A549 (cell line): ENCODE data around the gene AQP4. TPM values are rescaled to one million over a fixed set of nuclear protein-coding genes. Genes with fewer than 3 reads are reported as not detected.

Source experiments
- ATAC-seq, 2 experiments: fragments of 200-7000 bp in 1 of 2; fragments of >200 bp in 1 of 2; cut with Nextera tagmentation in 1 of 2; cut with Tn5 transposase in 1 of 2; 3 replicates each; pipeline versions ENCODE4 v1.8.0 to v1.9.1; 2018 to 2020; ENCODE audit warnings: mild to moderate bottlenecking in 1 of 2, moderate library complexity in 1 of 2
- CTCF ChIA-PET: fragments of 300-600 bp; sonication (Branson Sonifier 250); formaldehyde crosslinking; extraction: SDS; loops from one replicate; lab custom pipeline; 2021; ENCODE audit warnings: antibody characterized with exemption, inconsistent platforms; lab: Yijun Ruan, JAX
- POLR2A ChIA-PET: fragments of 350-600 bp; formaldehyde crosslinking; extraction: SDS; loops from one replicate; lab custom pipeline; 2021; ENCODE audit warnings: antibody characterized with exemption, inconsistent platforms; lab: Yijun Ruan, JAX
- DNase-seq, 2 experiments: peaks; one replicate each; pipeline versions ENCODE4 v3.0.0 to v3.0.0-alpha.2; 2011 to 2016; ENCODE audit warnings: low read depth in 1 of 2, low spot score in 1 of 2
- FAIRE-seq: peaks from 2 replicates; lab custom pipeline; 2011; peaks lifted over from hg19 to GRCh38; lab: Jason Lieb, UNC
- H3K27ac ChIP-seq, 2 experiments: fragments of >200 bp; sonication (Bioruptor Twin); formaldehyde crosslinking; 3 replicates each; pipeline ENCODE4 v1.5.1; 2016 to 2017
- H3K4me1 ChIP-seq: fragments of >200 bp; sonication (Bioruptor Twin); formaldehyde crosslinking; 3 replicates; pipeline ENCODE4 v1.6.1; 2016
- H3K4me2 ChIP-seq: fragments of >200 bp; sonication (Bioruptor Twin); formaldehyde crosslinking; 3 replicates; pipeline ENCODE4 v1.6.1; 2016
- H3K4me3 ChIP-seq: fragments of >200 bp; sonication (Bioruptor Twin); formaldehyde crosslinking; 3 replicates; pipeline ENCODE4 v1.5.1; 2016
- H3K9me3 ChIP-seq: fragments of >200 bp; sonication (Bioruptor Twin); formaldehyde crosslinking; 3 replicates; pipeline ENCODE4 v1.6.1; 2016
- ATOH8 ChIP-seq: fragments of 250-450 bp; sonication (Bioruptor Pico); IDR thresholded peaks from 2 replicates; pipeline ENCODE4 v1.5.0; 2020; ENCODE audit warnings: low read depth, mild to moderate bottlenecking, moderate library complexity
- BHLHE40 ChIP-seq: IDR thresholded peaks from 2 replicates; pipeline ENCODE4 v1.6.1; 2012; ENCODE audit warnings: low read depth, low read length, inconsistent platforms
- CBX2 ChIP-seq: fragments of 200-600 bp; sonication (generic); IDR thresholded peaks from 2 replicates; pipeline ENCODE4 v1.6.1; 2016; ENCODE audit warnings: low read depth, mild to moderate bottlenecking, borderline replicate concordance
- CEBPB ChIP-seq, 2 experiments: fragments of >200 bp in 1 of 2; sonication (Bioruptor Twin) in 1 of 2; formaldehyde crosslinking in 1 of 2; IDR thresholded peaks; 2 replicates each; pipeline ENCODE4 v1.6.1; 2012 to 2016
- CHD4 ChIP-seq: fragments of 200-600 bp; sonication (generic); IDR thresholded peaks from 2 replicates; pipeline ENCODE4 v1.6.1; 2016; ENCODE audit warnings: antibody characterized with exemption, mild to moderate bottlenecking, borderline replicate concordance
- CTCF ChIP-seq: fragments of >200 bp; sonication (Bioruptor Twin); formaldehyde crosslinking; IDR thresholded peaks from 3 replicates; pipeline ENCODE4 v1.5.1; 2016
- E2F6 ChIP-seq: IDR thresholded peaks from 2 replicates; pipeline ENCODE4 v1.6.1; 2012; ENCODE audit warnings: low read depth, borderline replicate concordance
- HDAC2 ChIP-seq: fragments of 200-600 bp; sonication (generic); IDR thresholded peaks from 2 replicates; pipeline ENCODE4 v1.6.1; 2016
- HOXA7 ChIP-seq: fragments of 250-450 bp; sonication (Bioruptor Pico); IDR thresholded peaks from 2 replicates; pipeline ENCODE4 v1.5.0; 2020; ENCODE audit warnings: mild to moderate bottlenecking, moderate library complexity
- HOXB5 ChIP-seq: fragments of 250-450 bp; sonication (Bioruptor Pico); IDR thresholded peaks from 2 replicates; pipeline ENCODE4 v1.5.0; 2020; ENCODE audit warnings: mild to moderate bottlenecking, moderate library complexity
- JUN ChIP-seq, 2 experiments: fragments of >200 bp; sonication (Bioruptor Twin); formaldehyde crosslinking; IDR thresholded peaks; 2 replicates in 1 of 2; 3 replicates in 1 of 2; pipeline ENCODE4 v1.6.1; 2016 to 2017
- KDM1A ChIP-seq: fragments of 200-600 bp; sonication (generic); IDR thresholded peaks from 2 replicates; pipeline ENCODE4 v1.6.1; 2016; ENCODE audit warnings: low read depth, mild to moderate bottlenecking
- KDM5A ChIP-seq: fragments of 200-600 bp; sonication (generic); IDR thresholded peaks from 2 replicates; pipeline ENCODE4 v1.6.1; 2016; ENCODE audit warnings: antibody characterized with exemption, mild to moderate bottlenecking
- NFE2L2 ChIP-seq: fragments of 150-350 bp; conservative IDR thresholded peaks from 2 replicates; pipeline ENCODE4 v1.6.1; 2014; ENCODE audit warnings: low read length
- NR3C1 ChIP-seq: fragments of >200 bp; sonication (Bioruptor Twin); formaldehyde crosslinking; IDR thresholded peaks from 3 replicates; pipeline ENCODE4 v1.6.1; 2017
- PHF8 ChIP-seq: fragments of 200-600 bp; sonication (generic); IDR thresholded peaks from 2 replicates; pipeline ENCODE4 v1.6.1; 2016; ENCODE audit warnings: low read depth, mild to moderate bottlenecking, antibody characterized with exemption, moderate library complexity, borderline replicate concordance
- POLR2AphosphoS2 ChIP-seq: conservative IDR thresholded peaks from 2 replicates; pipeline ENCODE4 v1.6.1; 2012; ENCODE audit warnings: low read length, improper control_type of control experiment, inconsistent platforms
- RAD21 ChIP-seq, 2 experiments: fragments of >200 bp in 1 of 2; sonication (Bioruptor Twin) in 1 of 2; formaldehyde crosslinking in 1 of 2; IDR thresholded peaks in 1 of 2; conservative IDR thresholded peaks in 1 of 2; 2 replicates in 1 of 2; 3 replicates in 1 of 2; pipeline ENCODE4 v1.6.1; 2012 to 2018; ENCODE audit warnings: inconsistent platforms in 1 of 2
- RCOR1 ChIP-seq: fragments of 150-350 bp; IDR thresholded peaks from 2 replicates; pipeline ENCODE4 v1.6.1; 2014; ENCODE audit warnings: antibody characterized with exemption, low read length, low read depth
- SMC3 ChIP-seq: fragments of >200 bp; sonication (Bioruptor Twin); formaldehyde crosslinking; IDR thresholded peaks from 3 replicates; pipeline ENCODE4 v1.6.1; 2018; ENCODE audit warnings: inconsistent platforms
- SREBF2 ChIP-seq: fragments of 450-650 bp; IDR thresholded peaks from 2 replicates; pipeline ENCODE4 v1.6.1; 2014; ENCODE audit warnings: mild to moderate bottlenecking, moderate library complexity
- TFCP2L1 ChIP-seq: fragments of 250-450 bp; sonication (Bioruptor Pico); IDR thresholded peaks from 2 replicates; pipeline ENCODE4 v1.5.0; 2021; ENCODE audit warnings: mild to moderate bottlenecking
- TP53 ChIP-seq: fragments of 250-450 bp; sonication (Bioruptor Pico); IDR thresholded peaks from 2 replicates; pipeline ENCODE4 v1.5.0; 2021; ENCODE audit warnings: mild to moderate bottlenecking, moderate library complexity
- WGBS: methylation state at CpG from one replicate; pipeline ENCODE4 v1.1.6; 2017; ENCODE audit errors: missing lambda C conversion rate; 5-methylcytosine and 5-hydroxymethylcytosine counted together
- polyA plus RNA-seq, 4 experiments: library from polyadenylated mRNA; depleted of rRNA in 3 of 4; stranded (reverse); fragments of >200 nt; fragmentation: RNase III in 1 of 4; extraction: RNeasy Plus Mini Kit Qiagen cat#74134 plus additional on column Dnase treatment in 1 of 4; gene quantifications; 2 replicates in 3 of 4; 3 replicates in 1 of 4; pipeline ENCODE4 v1.2.3, GENCODE V29; 2011 to 2017
- TF ChIP-seq, protein P1 (sequence below): fragments of 250-450 bp; sonication (Bioruptor Pico); IDR thresholded peaks from 2 replicates; pipeline ENCODE4 v1.5.0; 2021; ENCODE audit warnings: mild to moderate bottlenecking, moderate library complexity, borderline replicate concordance

The AQP4 gene
- polyA plus RNA-seq, 2 of the 4 experiments (the other 2 are of a cell fraction) = 0.08 TPM; not detected in 1

- 14% methylated on average over 1 of the region's 1 CpG for WGBS
- ChIA-PET POLR2A (no interaction called here), CTCF (no interaction called here)
- ATAC-seq (no peak), DNase-seq (no peak), FAIRE-seq (no peak)
- H3K4me2 ChIP-seq = no peak overlapping the region
- H3K9me3 ChIP-seq = 0 out of 3 replicates have a peak, but pooled peaks cover 5% of the 10 kb centered on the region
- H3K4me3 ChIP-seq = no peak overlapping the region
- TF ChIP-seq HOXA7 (no peak), POLR2AphosphoS2 (no peak), E2F6 (no peak), RCOR1 (no peak), HOXB5 (no peak), CBX2 (no peak), CTCF (no peak), SMC3 (no peak), JUN (IDR thresholded peaks at IDR 0.05) (no peak), TP53 (CRISPR knock-in tag) (no peak), ATOH8 (no peak), CHD4 (no peak), NR3C1 (no peak), KDM5A (no peak), SREBF2 (no peak), CEBPB (IDR thresholded peaks at IDR 0.05) (no peak), TFCP2L1 (CRISPR knock-in tag) (no peak), NFE2L2 (no peak), KDM1A (no peak)
- TF ChIP-seq, protein P1, sequence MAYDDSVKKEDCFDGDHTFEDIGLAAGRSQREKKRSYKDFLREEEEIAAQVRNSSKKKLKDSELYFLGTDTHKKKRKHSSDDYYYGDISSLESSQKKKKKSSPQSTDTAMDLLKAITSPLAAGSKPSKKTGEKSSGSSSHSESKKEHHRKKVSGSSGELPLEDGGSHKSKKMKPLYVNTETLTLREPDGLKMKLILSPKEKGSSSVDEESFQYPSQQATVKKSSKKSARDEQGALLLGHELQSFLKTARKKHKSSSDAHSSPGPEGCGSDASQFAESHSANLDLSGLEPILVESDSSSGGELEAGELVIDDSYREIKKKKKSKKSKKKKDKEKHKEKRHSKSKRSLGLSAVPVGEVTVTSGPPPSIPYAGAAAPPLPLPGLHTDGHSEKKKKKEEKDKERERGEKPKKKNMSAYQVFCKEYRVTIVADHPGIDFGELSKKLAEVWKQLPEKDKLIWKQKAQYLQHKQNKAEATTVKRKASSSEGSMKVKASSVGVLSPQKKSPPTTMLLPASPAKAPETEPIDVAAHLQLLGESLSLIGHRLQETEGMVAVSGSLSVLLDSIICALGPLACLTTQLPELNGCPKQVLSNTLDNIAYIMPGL (CRISPR knock-in tag) = no peak
- H3K27ac ChIP-seq = no peak overlapping the region
- no peaks in the 10 kb centered on the region for H3K4me1 ChIP-seq
Observed at GRCh38 chr18:26819046-26819445, 46.5 kb downstream of the AQP4 start.

GRCh38 chr18:26818461-26818860, 47.0 kb downstream of the AQP4 start:
- 0% methylated on average over 1 of the region's 1 CpG for WGBS
- TF ChIP-seq TFCP2L1 (CRISPR knock-in tag) = no peak
- TF ChIP-seq, all 56 proteins: peak for 0
- Histone ChIP-seq H3K4me3 (no peak overlapping the region), H3K9me3 (0 out of 3 replicates have a peak, but pooled peaks cover 5% of the 10 kb centered on the region), H3K4me1 (no peaks in the 10 kb centered on the region), H3K27ac (no peak overlapping the region), H3K4me2 (no peak overlapping the region)
- ChIA-PET CTCF (no interaction called here), POLR2A (no interaction called here)
- no peak for ATAC-seq
- no peak for DNase-seq
- FAIRE-seq = no peak

GRCh38 chr18:26813043-26813442, 52.5 kb downstream of the AQP4 start:
- CTCF ChIA-PET = interaction anchor here (1.0 to 1.3 kb wide), 3 partner anchors 13 to 193 kb away, joined by 3 read pairs; no protein-coding TSS in a partner anchor
- WGBS = 19% methylated on average over 1 of the region's 1 CpG
- no peaks in the 10 kb centered on the region for H3K9me3 ChIP-seq
- H3K4me3 ChIP-seq = no peak overlapping the region
- H3K4me1 ChIP-seq = no peaks in the 10 kb centered on the region
- FAIRE-seq (no peak), DNase-seq (peak; percentile 15 to 66), ATAC-seq (peak; percentile 86 to 94)
- H3K27ac ChIP-seq = no peak overlapping the region
- TF ChIP-seq NFE2L2 (no peak), HDAC2 (no peak), BHLHE40 (no peak), RAD21 (conservative IDR thresholded peaks at IDR 0.05 in 1 of 2, IDR thresholded peaks at IDR 0.05 in 1 of 2) (peak; percentile 69 to 75), PHF8 (no peak), SMC3 (peak; percentile 50), CTCF (peak; percentile 57)
- POLR2A ChIA-PET = no interaction called here
- H3K4me2 ChIP-seq = no peak overlapping the region
